Activated CD4-positive, alpha-beta T cell treated with anti-CD3 and anti-CD28 coated beads for 1 hour (primary cell): ENCODE measurements around the gene B3GALT2.

Experiments used
- DNase-seq: peaks from one replicate; pipeline ENCODE4 v3.0.0-alpha.2; 2020

The B3GALT2 gene

GRCh38 chr1:193181536-193181935, 4.9 kb downstream of the B3GALT2 start:
- DNase-seq, result no peak

GRCh38 chr1:193179094-193179493, 7.3 kb downstream of the B3GALT2 start:
- no peak for DNase-seq

GRCh38 chr1:193176788-193177187, 9.6 kb downstream of the B3GALT2 start:
- no peak for DNase-seq

GRCh38 chr1:193176113-193176512, 10.3 kb downstream of the B3GALT2 start:
- DNase-seq, result no peak

GRCh38 chr1:193157360-193157759, 29.1 kb downstream of the B3GALT2 start:
- no peak for DNase-seq

GRCh38 chr1:193156822-193157142, 29.6 kb downstream of the B3GALT2 start:
- no peak for DNase-seq

GRCh38 chr1:193156117-193156821, 30.1 kb downstream of the B3GALT2 start:
- DNase-seq, result no peak

GRCh38 chr1:193144999-193145398, 41.4 kb downstream of the B3GALT2 start:
- DNase-seq, result no peak

- DNase-seq, result no peak
These were observed 42.0 kb downstream of the B3GALT2 start for GRCh38 chr1:193144361-193144938.

GRCh38 chr1:193143285-193143684, 43.1 kb downstream of the B3GALT2 start:
- no peak for DNase-seq

- DNase-seq, result no peak
These were observed 44.0 kb downstream of the B3GALT2 start for GRCh38 chr1:193142409-193142808.

GRCh38 chr1:193141804-193142203, 44.6 kb downstream of the B3GALT2 start:
- DNase-seq, result no peak

- no peak for DNase-seq
These were observed 46.2 kb downstream of the B3GALT2 start for GRCh38 chr1:193140254-193140653.

GRCh38 chr1:193131266-193131860, 55.0 kb downstream of the B3GALT2 start:
- DNase-seq, result no peak
